ENCODE measurements around the gene MDM2. TPM values are rescaled to one million over a fixed set of nuclear protein-coding genes. Genes with fewer than 3 reads are reported as not detected.

Gene MDM2
- polyA plus RNA-seq, 2 of the 4 experiments (the other 2 are of a cell fraction): 40.3 to 96.4 TPM

DNA sequence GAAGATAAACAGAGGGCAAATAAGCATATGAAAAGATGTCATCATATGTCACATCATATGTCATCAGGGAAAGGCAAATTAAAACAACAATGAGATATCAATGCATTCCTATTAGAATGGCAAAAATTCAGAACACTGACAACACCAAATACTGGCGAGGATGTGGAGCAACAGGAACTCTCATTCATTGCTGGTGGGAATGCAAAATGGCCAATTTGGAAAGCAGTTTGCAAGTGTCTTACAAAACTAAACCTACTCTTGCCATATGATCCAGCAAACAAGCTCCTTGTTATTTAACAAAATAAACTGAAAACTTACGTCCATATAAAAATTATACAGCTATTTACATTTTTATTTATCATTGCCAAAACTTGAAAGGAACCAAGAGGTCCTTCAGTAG lies 92.3 kb downstream of the MDM2 start:
- WGBS (ENCODE audit: missing lambda C conversion rate): 75% methylated on average over 2 of the region's 2 CpGs
- ATAC-seq: no peak

More for the DNA sequence above, 92.3 kb downstream of the MDM2 start:
- DNase-seq (ENCODE audit: low read depth in 1 of 2, low spot score in 1 of 2) (no peak), FAIRE-seq (no peak)
- Histone ChIP-seq H3K4me2 (no peak overlapping the region), H3K9me3 (no peaks in the 10 kb centered on the region), H3K4me3 (no peak overlapping the region), H3K4me1 (peaks cover 7% of the 10 kb centered on the region; the same call in 1 of the 3 replicates), H3K27ac (no peak overlapping the region)
- CTCF ChIA-PET: interaction anchor here (1.1 to 2.7 kb wide), 3 partner anchors 12 to 257 kb away, joined by 3 to 7 read pairs (median 6); no protein-coding TSS in a partner anchor
- POLR2A ChIA-PET: no interaction called here
- TF ChIP-seq FOSL2 (IDR thresholded peaks at IDR 0.05): no peak
- TF ChIP-seq FOSL2 (CRISPR knock-in tag; IDR thresholded peaks at IDR 0.05): no peak
- TF ChIP-seq, protein P1, sequence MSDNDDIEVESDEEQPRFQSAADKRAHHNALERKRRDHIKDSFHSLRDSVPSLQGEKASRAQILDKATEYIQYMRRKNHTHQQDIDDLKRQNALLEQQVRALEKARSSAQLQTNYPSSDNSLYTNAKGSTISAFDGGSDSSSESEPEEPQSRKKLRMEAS (IDR thresholded peaks at IDR 0.05): no peak
- TF ChIP-seq, protein P2, sequence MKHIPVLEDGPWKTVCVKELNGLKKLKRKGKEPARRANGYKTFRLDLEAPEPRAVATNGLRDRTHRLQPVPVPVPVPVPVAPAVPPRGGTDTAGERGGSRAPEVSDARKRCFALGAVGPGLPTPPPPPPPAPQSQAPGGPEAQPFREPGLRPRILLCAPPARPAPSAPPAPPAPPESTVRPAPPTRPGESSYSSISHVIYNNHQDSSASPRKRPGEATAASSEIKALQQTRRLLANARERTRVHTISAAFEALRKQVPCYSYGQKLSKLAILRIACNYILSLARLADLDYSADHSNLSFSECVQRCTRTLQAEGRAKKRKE (CRISPR knock-in tag; IDR thresholded peaks at IDR 0.05; ENCODE audit: low read depth): no peak
- no peak for TF ChIP-seq HOXB5 (CRISPR knock-in tag; IDR thresholded peaks at IDR 0.05)
- TF ChIP-seq ZSCAN20 (CRISPR knock-in tag; IDR thresholded peaks at IDR 0.05): no peak
- TF ChIP-seq MYC (IDR thresholded peaks at IDR 0.05; ENCODE audit: borderline replicate concordance, low read length): no peak

Other genes starting within 250 kb of the MDM2 start
- gene RAP1B, start 197.3 kb upstream of the MDM2 start, polyA plus RNA-seq (2011; rRNA removed): 226 and 305 TPM in 2 replicates
- gene RAP1B, start 197.3 kb upstream of the MDM2 start, polyA plus RNA-seq (2017; fragmentation: RNase III; extraction: RNeasy Plus Mini Kit Qiagen cat#74134 plus additional on column Dnase treatment): 196 to 206 TPM (median 205 TPM) in 3 replicates
- 127 and 194 TPM in 2 replicates for gene NUP107, start 121.2 kb upstream of the MDM2 start, polyA plus RNA-seq (2011; rRNA removed)
- 78.5 to 86.0 TPM (median 79.3 TPM) in 3 replicates for gene NUP107, start 121.2 kb upstream of the MDM2 start, polyA plus RNA-seq (2017; fragmentation: RNase III; extraction: RNeasy Plus Mini Kit Qiagen cat#74134 plus additional on column Dnase treatment)
- 16.7 and 22.1 TPM in 2 replicates for gene SLC35E3, start 62.0 kb upstream of the MDM2 start, polyA plus RNA-seq (2011; rRNA removed)
- gene SLC35E3, start 62.0 kb upstream of the MDM2 start, polyA plus RNA-seq (2017; fragmentation: RNase III; extraction: RNeasy Plus Mini Kit Qiagen cat#74134 plus additional on column Dnase treatment): 4.8 to 6.5 TPM (median 5.1 TPM) in 3 replicates
- 6.8 and 6.9 TPM in 2 replicates for gene CPM, start 125.0 kb downstream of the MDM2 start, polyA plus RNA-seq (2011; rRNA removed)
- 3.7 to 6.2 TPM (median 4.8 TPM) in 3 replicates for gene CPM, start 125.0 kb downstream of the MDM2 start, polyA plus RNA-seq (2017; fragmentation: RNase III; extraction: RNeasy Plus Mini Kit Qiagen cat#74134 plus additional on column Dnase treatment)